ENCODE data around the gene AP3S1.
"Not testable (repeated sequence)": the region's sequence is repeated elsewhere in the genome, so short reads cannot be mapped to it uniquely, and the experiment has no call there.

The AP3S1 gene

DNA sequence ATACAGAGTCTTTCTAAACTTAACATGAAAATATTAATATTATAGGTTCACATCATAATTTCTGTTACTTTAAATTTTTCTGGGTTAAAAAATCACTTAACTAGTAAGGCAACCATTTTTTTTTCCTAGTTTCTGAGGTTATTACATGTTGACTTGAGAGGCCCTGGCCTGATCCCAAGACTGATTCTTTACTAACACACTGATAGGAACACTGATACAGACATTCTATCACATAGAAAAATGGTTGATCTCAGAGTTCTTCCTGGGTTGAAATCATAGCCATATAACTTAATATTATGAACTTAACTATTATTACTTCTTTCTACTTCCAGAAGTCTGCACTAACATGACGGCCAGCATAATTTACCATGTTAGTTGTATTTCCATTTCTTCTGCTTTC is 43.0 kb downstream of the AP3S1 start:
- Histone ChIP-seq H3K36me3 (ENCODE audit: control insufficient read depth, insufficient read depth, low read length) (no peaks in the 10 kb centered on the region), H3K9me3 (ENCODE audit: control insufficient read depth, insufficient read depth, low read length) (no peaks in the 10 kb centered on the region), H3K4me3 (ENCODE audit: low read depth, low read length) (no peak overlapping the region)

DNA sequence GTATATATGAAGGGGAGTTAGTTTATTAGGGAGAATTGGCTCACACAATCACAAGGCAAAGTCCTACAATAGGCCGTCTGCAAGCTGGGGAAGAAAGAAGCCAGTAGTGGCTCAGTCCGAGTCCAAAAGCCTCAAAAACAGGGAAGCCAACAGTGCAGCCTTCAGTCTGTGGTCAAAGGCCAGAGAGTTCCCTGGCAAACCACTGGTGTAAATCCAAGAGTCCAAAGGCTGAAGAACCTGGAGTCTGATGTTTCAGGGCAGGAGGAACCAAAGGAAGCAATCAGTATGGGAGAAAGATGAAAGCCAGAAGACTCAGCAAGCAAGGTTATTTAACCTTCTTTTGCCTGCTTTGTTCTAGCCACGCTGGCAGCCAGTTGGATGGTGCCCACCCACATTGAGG is 43.5 kb downstream of the AP3S1 start:
- H3K4me3 ChIP-seq (ENCODE audit: low read depth, low read length); H3K27me3 ChIP-seq (ENCODE audit: control insufficient read depth, insufficient read depth, low read length); H3K9me3 ChIP-seq (ENCODE audit: control insufficient read depth, insufficient read depth, low read length); H3K9ac ChIP-seq (ENCODE audit: low read depth, low read length); H3K4me1 ChIP-seq (ENCODE audit: control insufficient read depth, insufficient read depth, low read length); H3K36me3 ChIP-seq (ENCODE audit: control insufficient read depth, insufficient read depth, low read length): not testable (repeated sequence)

More for the DNA sequence above, 43.0 kb downstream of the AP3S1 start:
- Histone ChIP-seq H3K27me3 (ENCODE audit: control insufficient read depth, insufficient read depth, low read length) (no peaks in the 10 kb centered on the region), H3K9ac (ENCODE audit: low read depth, low read length) (no peak overlapping the region), H3K4me1 (ENCODE audit: control insufficient read depth, insufficient read depth, low read length) (no peaks in the 10 kb centered on the region)

GRCh38 chr5:115888027-115888426 is 46.3 kb downstream of the AP3S1 start:
- Histone ChIP-seq H3K4me3 (ENCODE audit: low read depth, low read length) (no peak overlapping the region), H3K36me3 (ENCODE audit: control insufficient read depth, insufficient read depth, low read length) (no peaks in the 10 kb centered on the region), H3K4me1 (ENCODE audit: control insufficient read depth, insufficient read depth, low read length) (no peaks in the 10 kb centered on the region)

GRCh38 chr5:115892021-115892420 is 50.3 kb downstream of the AP3S1 start:
- Histone ChIP-seq H3K9me3 (ENCODE audit: control insufficient read depth, insufficient read depth, low read length) (no peaks in the 10 kb centered on the region), H3K4me1 (ENCODE audit: control insufficient read depth, insufficient read depth, low read length) (no peaks in the 10 kb centered on the region), H3K27me3 (ENCODE audit: control insufficient read depth, insufficient read depth, low read length) (no peaks in the 10 kb centered on the region), H3K4me3 (ENCODE audit: low read depth, low read length) (no peak overlapping the region), H3K9ac (ENCODE audit: low read depth, low read length) (no peak overlapping the region), H3K36me3 (ENCODE audit: control insufficient read depth, insufficient read depth, low read length) (no peaks in the 10 kb centered on the region)

More at GRCh38 chr5:115888027-115888426, 46.3 kb downstream of the AP3S1 start:
- Histone ChIP-seq H3K9me3 (ENCODE audit: control insufficient read depth, insufficient read depth, low read length) (no peaks in the 10 kb centered on the region), H3K9ac (ENCODE audit: low read depth, low read length) (no peak overlapping the region), H3K27me3 (ENCODE audit: control insufficient read depth, insufficient read depth, low read length) (no peaks in the 10 kb centered on the region)

DNA sequence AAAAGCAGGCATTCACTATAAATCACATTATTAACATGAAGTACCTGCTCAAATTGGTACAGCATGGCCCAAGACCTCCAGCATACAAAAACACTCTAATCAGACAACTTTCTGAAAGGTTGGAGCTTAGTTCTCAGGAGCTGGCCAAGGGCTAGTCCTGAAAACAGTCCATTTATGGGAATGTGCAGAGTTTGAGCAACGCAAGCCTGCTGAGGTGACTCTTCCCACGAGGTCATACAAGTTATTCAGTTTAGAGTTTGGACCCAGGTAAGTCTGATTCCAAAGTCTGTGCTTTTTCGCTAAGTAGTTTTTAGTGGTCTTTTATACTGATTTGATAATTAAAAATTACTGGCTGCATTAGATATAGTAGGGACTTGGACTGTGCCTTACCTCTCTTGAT is 52.6 kb downstream of the AP3S1 start:
- Histone ChIP-seq H3K9ac (ENCODE audit: low read depth, low read length) (no peak overlapping the region), H3K27me3 (ENCODE audit: control insufficient read depth, insufficient read depth, low read length) (no peaks in the 10 kb centered on the region), H3K9me3 (ENCODE audit: control insufficient read depth, insufficient read depth, low read length) (no peaks in the 10 kb centered on the region), H3K4me1 (ENCODE audit: control insufficient read depth, insufficient read depth, low read length) (no peaks in the 10 kb centered on the region), H3K36me3 (ENCODE audit: control insufficient read depth, insufficient read depth, low read length) (no peaks in the 10 kb centered on the region), H3K4me3 (ENCODE audit: low read depth, low read length) (no peak overlapping the region)

DNA sequence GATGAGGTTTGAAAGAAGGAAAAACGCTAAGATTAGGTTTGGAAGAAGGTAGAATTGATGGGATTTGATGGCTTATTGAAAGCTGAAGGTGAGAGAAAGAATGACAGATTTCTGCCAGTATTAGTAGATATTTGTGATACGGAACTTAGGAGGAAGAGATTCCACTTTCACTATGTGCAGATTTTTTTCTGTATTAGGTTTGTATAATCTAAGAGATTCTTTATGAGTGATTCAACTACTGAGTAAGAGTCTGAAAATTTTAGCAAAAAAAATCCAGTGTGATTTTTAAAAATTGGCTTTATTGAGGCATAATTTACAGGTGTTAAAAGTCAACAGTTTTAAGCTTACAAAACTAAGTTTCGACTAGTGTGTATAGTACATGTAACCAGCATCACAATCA is 54.1 kb downstream of the AP3S1 start:
- Histone ChIP-seq H3K36me3 (ENCODE audit: control insufficient read depth, insufficient read depth, low read length) (no peaks in the 10 kb centered on the region), H3K27me3 (ENCODE audit: control insufficient read depth, insufficient read depth, low read length) (no peaks in the 10 kb centered on the region), H3K4me1 (ENCODE audit: control insufficient read depth, insufficient read depth, low read length) (no peaks in the 10 kb centered on the region), H3K9ac (ENCODE audit: low read depth, low read length) (no peak overlapping the region), H3K9me3 (ENCODE audit: control insufficient read depth, insufficient read depth, low read length) (no peaks in the 10 kb centered on the region), H3K4me3 (ENCODE audit: low read depth, low read length) (no peak overlapping the region)

GRCh38 chr5:115898656-115899055 is 56.9 kb downstream of the AP3S1 start:
- H3K36me3 ChIP-seq (ENCODE audit: control insufficient read depth, insufficient read depth, low read length): no peaks in the 10 kb centered on the region
- no peaks in the 10 kb centered on the region for H3K27me3 ChIP-seq (ENCODE audit: control insufficient read depth, insufficient read depth, low read length)
- no peaks in the 10 kb centered on the region for H3K9me3 ChIP-seq (ENCODE audit: control insufficient read depth, insufficient read depth, low read length)
- no peaks in the 10 kb centered on the region for H3K4me1 ChIP-seq (ENCODE audit: control insufficient read depth, insufficient read depth, low read length)
- H3K4me3 ChIP-seq (ENCODE audit: low read depth, low read length): no peak overlapping the region
- no peak overlapping the region for H3K9ac ChIP-seq (ENCODE audit: low read depth, low read length)

DNA sequence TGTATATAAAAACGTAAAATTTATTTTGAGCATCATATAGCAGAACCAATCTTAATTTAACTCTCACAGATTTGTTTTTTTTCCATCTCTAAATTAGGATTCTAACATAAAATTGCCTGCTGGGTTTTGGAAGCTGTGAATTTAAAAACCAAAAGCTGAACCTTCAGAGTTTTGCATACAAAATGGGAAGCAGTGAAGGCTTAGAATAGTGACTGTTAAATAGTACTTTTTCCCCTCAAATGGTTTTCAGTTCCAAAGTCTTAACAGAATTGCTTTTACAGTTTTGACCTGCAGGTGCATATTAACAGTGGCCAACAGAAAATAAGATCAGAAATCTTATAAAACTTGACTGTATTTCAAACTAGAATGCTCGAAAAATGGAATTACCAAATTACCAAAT is 65.4 kb downstream of the AP3S1 start:
- Histone ChIP-seq H3K9me3 (ENCODE audit: control insufficient read depth, insufficient read depth, low read length) (no peaks in the 10 kb centered on the region), H3K36me3 (ENCODE audit: control insufficient read depth, insufficient read depth, low read length) (no peaks in the 10 kb centered on the region), H3K4me1 (ENCODE audit: control insufficient read depth, insufficient read depth, low read length) (no peaks in the 10 kb centered on the region), H3K4me3 (ENCODE audit: low read depth, low read length) (no peak overlapping the region), H3K27me3 (ENCODE audit: control insufficient read depth, insufficient read depth, low read length) (no peaks in the 10 kb centered on the region), H3K9ac (ENCODE audit: low read depth, low read length) (no peak overlapping the region)

- H3K4me1 ChIP-seq (ENCODE audit: control insufficient read depth, insufficient read depth, low read length); H3K27me3 ChIP-seq (ENCODE audit: control insufficient read depth, insufficient read depth, low read length); H3K9ac ChIP-seq (ENCODE audit: low read depth, low read length); H3K4me3 ChIP-seq (ENCODE audit: low read depth, low read length); H3K9me3 ChIP-seq (ENCODE audit: control insufficient read depth, insufficient read depth, low read length); H3K36me3 ChIP-seq (ENCODE audit: control insufficient read depth, insufficient read depth, low read length): not testable (repeated sequence)
Measured at GRCh38 chr5:115913623-115914400, 72.1 kb downstream of the AP3S1 start.

DNA sequence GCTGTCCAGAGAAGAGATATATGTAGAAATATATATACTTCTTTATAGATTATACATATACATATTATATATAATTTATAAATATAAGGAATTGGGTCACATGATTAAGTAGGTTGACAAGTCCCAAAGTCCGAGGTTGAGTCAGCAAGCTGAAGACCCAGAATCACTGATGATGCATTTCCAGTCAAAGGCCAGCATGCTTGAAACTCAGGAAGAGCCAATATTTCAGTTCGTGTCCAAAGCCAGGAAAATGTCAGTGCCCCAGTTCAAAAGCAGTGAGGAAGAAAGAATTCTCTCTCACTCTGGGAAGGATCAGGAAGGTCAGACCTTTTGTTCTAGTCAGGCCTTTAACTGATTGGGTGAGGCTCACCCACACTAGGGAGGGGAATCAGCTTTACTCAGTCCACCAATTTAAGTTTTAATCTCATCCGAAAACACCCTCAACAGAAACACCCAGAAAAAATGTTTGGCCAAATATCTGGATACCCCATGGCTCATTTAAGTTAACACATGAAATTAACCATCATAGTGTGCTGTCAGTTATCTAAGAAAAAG is 78.5 kb downstream of the AP3S1 start:
- Histone ChIP-seq H3K27me3 (ENCODE audit: control insufficient read depth, insufficient read depth, low read length) (no peaks in the 10 kb centered on the region), H3K9me3 (ENCODE audit: control insufficient read depth, insufficient read depth, low read length) (no peaks in the 10 kb centered on the region)

DNA sequence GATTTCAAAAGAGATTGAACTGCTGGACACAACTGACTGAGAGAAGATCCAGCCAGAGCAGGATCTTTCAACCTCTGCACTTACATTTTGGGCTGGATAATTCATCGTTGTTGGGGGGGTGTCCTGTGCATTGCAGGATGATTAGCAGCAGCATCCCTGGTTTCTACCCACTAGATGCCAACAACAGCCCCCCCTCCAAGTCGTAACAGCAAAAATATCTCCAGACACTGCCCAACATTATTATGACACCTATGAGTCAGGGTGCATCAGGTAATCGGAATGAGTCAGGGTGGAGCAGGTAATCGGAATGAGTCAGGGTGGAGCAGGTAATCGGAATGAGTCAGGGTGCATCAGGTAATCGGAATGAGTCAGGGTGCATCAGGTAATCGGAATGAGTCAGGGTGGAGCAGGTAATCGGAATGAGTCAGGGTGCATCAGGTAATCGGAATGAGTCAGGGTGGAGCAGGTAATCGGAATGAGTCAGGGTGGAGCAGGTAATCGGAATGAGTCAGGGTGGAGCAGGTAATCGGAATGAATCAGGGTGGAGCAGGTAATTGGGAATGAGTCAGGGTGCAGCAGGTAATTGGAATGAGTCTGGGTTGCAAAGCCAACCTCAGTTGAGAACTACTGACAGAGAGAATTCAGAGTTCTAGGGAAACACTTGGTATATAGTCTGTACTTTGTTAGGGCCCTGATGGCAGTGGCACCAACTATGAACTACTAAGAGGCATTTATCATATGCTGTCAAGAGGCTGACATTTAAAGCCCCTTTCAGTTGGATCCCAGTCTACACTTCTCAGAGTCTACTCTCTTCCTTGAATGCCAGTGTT is 87.1 kb downstream of the AP3S1 start:
- not testable (repeated sequence) for H3K4me1 ChIP-seq (ENCODE audit: control insufficient read depth, insufficient read depth, low read length); H3K9me3 ChIP-seq (ENCODE audit: control insufficient read depth, insufficient read depth, low read length); H3K36me3 ChIP-seq (ENCODE audit: control insufficient read depth, insufficient read depth, low read length); H3K27me3 ChIP-seq (ENCODE audit: control insufficient read depth, insufficient read depth, low read length); H3K9ac ChIP-seq (ENCODE audit: low read depth, low read length); H3K4me3 ChIP-seq (ENCODE audit: low read depth, low read length)

More for the DNA sequence above, 78.5 kb downstream of the AP3S1 start:
- Histone ChIP-seq H3K4me1 (ENCODE audit: control insufficient read depth, insufficient read depth, low read length) (no peaks in the 10 kb centered on the region), H3K36me3 (ENCODE audit: control insufficient read depth, insufficient read depth, low read length) (no peaks in the 10 kb centered on the region), H3K4me3 (ENCODE audit: low read depth, low read length) (no peak overlapping the region), H3K9ac (ENCODE audit: low read depth, low read length) (no peak overlapping the region)

DNA sequence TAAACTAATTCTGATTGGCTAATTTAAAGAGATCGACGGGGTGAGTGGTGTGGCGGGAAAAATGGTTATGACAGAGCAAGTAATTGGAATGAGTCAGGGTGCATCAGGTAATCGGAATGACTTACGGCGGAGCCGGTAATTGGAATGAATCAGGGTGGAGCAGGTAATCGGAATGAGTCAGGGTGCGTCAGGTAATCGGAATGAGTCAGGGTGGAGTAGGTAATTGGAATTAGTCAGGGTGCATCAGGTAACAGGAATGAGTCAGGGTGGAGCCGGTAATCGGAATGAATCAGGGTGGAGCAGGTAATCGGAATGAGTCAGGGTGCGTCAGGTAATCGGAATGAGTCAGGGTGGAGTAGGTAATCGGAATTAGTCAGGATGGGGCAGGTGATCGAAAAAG is 88.4 kb downstream of the AP3S1 start:
- H3K9me3 ChIP-seq (ENCODE audit: control insufficient read depth, insufficient read depth, low read length); H3K4me3 ChIP-seq (ENCODE audit: low read depth, low read length); H3K4me1 ChIP-seq (ENCODE audit: control insufficient read depth, insufficient read depth, low read length); H3K9ac ChIP-seq (ENCODE audit: low read depth, low read length); H3K36me3 ChIP-seq (ENCODE audit: control insufficient read depth, insufficient read depth, low read length); H3K27me3 ChIP-seq (ENCODE audit: control insufficient read depth, insufficient read depth, low read length): not testable (repeated sequence)
